ENCODE results near the gene ZNF410.
"Not testable (repeated sequence)": the region's sequence is repeated elsewhere in the genome, so short reads cannot be mapped to it uniquely, and the experiment has no call there.

The ZNF410 gene, protein sequence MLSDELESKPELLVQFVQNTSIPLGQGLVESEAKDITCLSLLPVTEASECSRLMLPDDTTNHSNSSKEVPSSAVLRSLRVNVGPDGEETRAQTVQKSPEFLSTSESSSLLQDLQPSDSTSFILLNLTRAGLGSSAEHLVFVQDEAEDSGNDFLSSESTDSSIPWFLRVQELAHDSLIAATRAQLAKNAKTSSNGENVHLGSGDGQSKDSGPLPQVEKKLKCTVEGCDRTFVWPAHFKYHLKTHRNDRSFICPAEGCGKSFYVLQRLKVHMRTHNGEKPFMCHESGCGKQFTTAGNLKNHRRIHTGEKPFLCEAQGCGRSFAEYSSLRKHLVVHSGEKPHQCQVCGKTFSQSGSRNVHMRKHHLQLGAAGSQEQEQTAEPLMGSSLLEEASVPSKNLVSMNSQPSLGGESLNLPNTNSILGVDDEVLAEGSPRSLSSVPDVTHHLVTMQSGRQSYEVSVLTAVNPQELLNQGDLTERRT

DNA sequence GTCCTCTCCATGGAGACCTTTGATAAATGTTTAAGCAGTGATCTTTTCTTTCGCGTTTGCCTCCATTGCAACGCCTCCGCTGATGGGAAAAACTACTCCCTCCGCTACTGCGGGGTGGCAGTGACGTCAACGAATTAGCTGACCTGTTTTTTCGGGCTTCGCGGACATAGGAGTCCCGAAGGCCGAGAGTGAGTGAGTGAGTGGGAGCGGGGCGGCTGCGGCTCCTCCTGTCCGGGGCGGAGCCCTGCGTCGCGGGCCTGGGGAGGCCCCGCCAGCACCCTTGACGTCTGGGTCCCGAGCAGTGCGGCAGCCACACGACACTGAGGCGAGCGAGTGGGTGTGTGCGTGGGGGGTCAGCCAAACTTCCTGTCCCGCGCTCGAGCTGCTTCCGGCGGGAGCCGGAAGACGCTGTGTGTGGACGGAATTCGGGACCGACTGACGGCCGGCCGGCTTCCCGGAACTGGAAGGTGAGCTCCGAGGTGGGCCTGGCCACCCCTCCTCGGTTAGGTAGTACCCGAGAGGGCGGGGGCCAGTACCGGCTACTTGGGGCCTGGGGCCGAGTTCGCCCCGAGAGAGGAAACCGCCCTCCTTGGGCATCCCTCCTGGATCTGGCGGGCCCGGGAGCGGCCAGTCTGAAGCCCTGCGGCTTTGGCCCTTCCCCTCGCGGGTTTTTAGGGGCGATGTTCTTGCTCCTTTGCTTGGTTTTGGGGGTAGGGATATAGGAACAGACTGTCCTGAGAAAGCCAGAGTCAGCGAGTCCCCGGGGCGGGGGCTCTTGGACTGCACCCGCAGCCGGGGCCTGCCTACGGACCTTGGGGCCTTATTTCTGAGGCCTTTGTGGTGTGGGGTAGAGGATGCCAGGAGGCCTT, at the start of gene ZNF410:
Gene ZNF410 (plus strand): TSS at position 411 of the 869 bp plus-strand sequence. CDS start 5,317 bp downstream, outside the sequence.
- DNase-seq (ENCODE audit: low read depth) = peak; percentile 83

DNA sequence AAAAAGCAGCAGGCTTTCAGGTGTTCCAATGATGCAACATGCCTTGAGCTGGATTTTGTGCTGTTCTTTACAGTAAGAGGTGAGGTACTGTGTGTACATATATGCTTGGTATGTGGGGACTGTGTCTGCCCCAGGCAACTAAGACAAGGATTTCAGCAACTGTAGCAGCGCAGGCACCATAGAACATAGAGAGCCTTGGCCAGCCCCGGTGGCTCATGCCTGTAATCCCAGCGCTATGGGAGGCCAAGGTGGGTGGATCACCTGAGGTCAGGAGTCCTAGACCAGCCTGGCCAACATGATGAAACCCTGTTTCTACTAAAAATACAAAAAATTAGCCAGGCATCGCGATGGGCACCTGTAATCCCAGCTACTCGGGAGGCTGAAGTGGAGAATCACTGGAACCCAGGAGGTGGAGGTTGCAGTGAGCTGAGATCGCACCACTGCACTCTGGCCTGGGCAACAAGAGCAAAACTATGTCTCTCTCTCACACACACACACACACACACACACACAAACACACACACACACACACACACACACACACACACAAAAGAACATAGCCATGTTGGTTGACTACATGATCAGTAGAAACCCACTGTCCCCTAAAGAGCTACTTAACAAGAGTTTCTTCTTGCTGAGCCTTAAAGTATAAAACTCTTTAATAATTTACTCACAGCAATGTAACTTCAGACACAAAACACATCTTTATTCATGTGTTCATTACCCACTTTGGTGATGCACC, 48.2 kb upstream of the ZNF410 start:
- DNase-seq (ENCODE audit: low read depth) = not testable (repeated sequence)

DNA sequence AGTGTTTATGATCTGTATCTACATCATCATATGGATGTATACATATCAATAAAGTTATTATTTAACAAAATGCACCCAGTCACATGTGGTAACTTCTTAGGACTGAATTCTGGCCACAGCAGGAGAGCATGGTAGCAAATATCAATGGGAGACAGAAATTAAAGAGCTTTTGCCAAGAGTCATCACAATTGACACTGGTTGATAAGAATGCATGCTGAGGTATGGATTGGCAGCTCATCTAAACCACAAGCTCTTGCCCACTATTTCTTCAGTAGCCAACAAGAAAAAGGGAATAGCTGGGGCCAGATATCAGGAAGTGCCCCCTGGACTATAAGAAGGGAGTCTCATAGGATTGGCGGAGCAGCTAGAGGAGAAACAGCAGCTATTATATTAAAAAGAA, 44.5 kb upstream of the ZNF410 start:
- no peak for DNase-seq (ENCODE audit: low read depth)

DNA sequence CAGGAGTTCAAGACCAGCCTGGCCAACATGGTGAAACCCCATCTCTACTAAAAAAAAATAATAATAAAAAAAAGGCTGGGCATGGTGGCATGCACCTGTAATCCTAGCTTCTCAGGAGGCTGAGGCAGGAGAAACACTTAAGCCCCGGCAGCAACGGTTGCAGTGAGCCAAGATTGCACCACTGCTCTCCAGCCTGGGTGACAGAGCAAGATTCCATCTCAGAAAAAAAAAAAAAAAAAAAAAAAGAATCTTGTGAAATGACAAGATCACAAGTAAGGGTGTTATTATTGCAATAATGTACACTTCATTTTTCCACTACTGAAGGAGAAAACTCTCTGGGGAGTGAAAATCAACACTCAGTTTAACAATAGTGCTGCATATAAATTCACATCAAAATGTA, 43.8 kb upstream of the ZNF410 start:
- no peak for DNase-seq (ENCODE audit: low read depth)

DNA sequence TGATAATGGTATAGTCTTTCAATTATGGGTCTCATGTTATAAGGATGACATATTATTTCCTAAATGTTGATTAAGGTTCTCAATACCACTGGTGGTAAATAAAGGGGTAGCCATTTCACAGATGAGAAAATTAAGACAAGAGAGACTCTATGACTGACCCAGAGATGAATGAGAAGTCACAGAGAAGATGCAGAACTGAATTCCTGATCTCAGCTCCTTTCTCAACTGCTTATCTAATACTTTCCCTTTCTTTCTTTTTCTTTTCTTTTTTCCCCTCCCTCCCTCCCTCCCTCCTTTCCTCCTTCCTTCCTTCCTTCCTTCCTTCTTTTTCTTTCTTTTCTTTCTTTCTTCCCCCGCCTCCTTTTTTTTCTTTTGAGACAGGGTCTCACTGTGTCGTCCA, 43.4 kb upstream of the ZNF410 start:
- no peak for DNase-seq (ENCODE audit: low read depth)

DNA sequence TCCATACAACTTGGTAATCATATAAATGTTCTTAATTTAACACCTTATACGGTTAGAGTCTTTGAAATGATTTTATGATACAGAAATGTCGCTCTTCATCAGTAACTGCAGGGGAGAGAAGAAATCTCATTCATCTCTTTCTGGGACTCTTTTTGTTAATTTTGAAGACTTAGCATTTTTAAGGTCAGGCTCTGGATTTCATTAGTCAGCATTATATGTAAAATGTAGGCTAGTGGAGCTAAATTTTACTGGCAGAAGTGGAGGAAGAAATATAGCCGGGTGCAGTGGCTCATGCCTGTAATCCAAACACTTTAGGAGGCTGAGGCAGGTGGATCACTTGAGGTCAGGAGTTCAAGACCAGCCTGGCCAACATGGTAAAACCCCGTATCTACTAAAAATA, 39.7 kb upstream of the ZNF410 start:
- no peak for DNase-seq (ENCODE audit: low read depth)

DNA sequence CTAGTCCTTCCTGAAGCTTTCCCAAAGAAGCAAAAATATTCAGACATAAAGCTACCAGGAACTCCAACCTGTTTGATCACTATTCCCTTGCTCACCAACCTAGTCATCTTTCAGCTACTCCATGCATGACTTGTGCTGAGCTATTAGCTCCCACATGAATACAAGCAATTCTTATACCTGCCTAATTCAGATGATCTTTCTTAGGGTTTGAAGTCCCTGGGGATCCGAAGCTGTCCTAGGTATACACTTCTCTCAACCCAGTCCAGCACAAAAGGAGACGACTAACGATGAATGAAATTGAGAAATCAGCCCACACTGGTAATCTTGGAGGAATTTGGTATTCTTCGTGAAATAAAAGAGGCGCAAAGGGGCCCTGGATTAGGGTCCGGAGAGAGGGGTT, 35.7 kb upstream of the ZNF410 start:
- no peak for DNase-seq (ENCODE audit: low read depth)

DNA sequence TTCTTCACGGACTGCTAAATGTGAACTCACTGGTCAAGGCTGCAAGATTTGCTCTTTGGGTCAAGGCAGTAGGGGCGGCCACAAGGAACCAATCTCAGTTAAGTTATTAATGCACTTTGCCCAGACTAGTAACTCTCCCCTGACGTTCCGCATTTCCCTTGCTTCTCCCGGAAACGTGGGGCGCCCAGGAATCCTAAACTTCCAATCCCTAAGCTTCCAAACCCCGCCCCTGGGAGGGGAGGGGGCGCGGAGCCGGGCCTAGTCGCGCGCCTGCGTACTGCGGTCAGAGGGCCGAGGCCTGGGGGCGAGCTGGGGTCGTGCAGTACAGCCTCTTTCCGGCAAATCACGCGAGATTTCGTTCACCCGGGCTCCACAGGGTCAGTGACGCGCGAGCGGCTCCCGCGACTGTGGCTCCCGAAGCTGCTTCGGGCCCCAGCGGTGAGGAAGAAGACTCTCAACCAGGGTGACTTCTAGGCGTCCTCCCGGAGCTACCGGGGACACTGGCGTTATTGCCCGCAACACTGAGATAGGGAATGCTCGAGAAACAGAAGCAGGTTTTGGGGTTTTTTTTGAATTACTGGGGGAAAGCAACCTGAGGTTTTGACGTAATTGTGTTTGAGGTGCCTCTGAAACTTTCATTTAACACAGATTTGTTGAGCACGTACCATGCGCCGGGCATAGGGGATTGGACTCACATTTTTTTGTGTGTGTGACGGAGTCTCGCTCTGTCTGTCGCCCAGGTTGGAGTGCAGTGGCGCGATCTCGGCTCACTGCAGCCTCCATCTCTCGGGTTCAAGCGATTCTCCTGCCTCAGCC, 34.9 kb upstream of the ZNF410 start, which contains the start of gene PTGR2:
Gene PTGR2 (plus strand): TSS at position 265 of the 816 bp plus-strand sequence. CDS start 7,032 bp downstream, outside the sequence.
- DNase-seq (ENCODE audit: low read depth) = peak; percentile 87

DNA sequence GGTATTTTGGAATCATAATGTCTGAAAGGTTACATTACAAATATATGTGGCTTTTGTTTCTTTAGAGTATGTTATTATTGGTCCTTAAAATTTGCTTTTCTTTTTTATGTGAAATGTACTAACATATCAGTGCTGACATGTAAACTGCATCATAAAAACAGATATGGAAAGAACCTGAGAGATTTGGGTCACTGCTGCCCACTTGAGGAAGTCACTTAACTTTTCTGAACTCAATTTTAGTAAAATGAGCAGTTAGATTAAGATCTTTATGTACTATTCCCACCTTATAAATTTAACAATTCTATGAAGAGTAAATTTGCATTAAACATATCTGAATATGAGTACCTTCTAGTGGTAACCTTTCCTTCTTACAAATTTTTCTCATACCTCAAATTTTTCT, 27.5 kb upstream of the ZNF410 start:
- DNase-seq (ENCODE audit: low read depth) = no peak

DNA sequence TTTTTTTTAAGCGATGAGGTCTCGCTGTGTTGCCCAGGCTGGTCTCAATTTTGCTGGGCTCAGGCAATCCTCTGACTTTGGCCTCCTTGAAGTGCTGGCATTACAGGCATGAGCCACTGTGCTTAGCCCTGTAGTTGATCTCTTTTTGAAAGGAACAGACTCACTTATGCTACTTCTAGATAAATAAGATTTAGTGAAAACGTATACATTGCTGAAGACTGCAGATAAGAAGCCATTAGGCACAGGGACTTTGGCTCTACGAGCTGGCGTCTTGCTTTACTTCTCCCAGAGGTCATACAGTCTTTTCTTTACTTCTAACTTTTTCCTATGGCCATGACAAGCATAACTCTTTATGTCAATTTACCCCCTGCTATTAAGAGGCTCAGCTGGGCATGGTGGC, 25.6 kb upstream of the ZNF410 start:
- no peak for DNase-seq (ENCODE audit: low read depth)

DNA sequence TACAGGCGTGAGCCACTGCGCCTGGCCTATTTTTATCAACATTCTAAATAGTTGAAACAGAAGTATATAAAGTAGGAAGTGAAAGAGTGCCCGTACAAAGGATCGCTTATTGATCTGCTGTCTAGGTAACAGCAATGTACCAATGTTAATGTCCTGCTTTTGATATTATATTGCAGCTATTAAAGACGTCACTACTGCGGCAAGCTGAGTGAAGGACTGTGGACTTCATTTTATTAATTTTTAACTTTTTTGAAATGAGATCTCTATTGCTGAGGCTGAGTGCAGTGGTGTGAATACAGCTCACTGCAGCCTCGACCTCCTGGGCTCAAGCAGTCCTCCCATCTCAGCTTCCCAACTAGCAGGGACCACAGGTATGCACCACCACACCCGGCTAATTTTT, 24.2 kb upstream of the ZNF410 start:
- DNase-seq (ENCODE audit: low read depth) = no peak

DNA sequence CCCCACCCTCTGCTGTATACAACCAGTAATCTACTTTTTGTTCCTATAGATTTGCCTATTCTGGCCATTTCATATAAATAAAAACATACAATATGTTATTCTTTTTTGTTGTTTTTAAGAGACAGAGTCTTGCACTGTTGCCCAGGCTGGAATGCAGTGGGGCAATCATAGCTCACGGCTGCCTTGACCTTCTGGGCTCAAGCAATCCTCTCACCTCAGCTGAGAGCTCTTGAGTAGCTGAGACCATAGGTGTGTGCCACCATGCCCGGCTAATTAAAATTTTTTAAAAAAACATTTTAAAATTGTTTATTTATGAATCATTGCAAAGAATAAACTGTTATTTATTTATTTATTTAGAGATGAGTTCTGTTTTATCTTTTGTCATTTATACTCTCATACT, 23.4 kb upstream of the ZNF410 start:
- DNase-seq (ENCODE audit: low read depth) = no peak

DNA sequence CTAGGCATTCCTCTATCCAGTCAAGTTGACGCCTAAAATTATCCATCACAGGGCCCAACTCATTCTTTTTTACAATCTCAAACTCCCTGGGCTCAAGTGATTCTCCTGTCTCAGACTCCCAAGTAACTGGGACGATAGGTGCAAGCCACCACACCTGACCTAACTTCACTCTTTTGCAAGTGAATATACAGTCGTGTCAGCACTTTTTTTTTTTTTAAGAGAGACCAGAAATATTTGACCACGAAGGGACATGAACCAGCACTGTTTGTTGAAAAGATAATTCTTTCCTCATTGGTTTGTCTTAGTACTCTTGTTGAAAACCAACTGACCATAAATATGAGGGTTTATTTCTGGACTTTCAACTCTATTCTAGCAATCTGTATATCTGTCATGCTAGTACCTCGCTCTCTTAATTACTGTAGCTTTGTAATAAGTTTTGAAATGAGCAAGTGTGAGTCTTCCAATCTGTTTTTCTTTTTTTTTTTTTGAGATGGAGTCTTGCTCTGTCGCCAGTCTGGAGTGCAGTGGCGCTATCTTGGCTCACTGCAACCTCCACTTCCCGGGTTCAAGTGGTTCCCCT, 21.0 kb upstream of the ZNF410 start:
- DNase-seq (ENCODE audit: low read depth) = no peak

DNA sequence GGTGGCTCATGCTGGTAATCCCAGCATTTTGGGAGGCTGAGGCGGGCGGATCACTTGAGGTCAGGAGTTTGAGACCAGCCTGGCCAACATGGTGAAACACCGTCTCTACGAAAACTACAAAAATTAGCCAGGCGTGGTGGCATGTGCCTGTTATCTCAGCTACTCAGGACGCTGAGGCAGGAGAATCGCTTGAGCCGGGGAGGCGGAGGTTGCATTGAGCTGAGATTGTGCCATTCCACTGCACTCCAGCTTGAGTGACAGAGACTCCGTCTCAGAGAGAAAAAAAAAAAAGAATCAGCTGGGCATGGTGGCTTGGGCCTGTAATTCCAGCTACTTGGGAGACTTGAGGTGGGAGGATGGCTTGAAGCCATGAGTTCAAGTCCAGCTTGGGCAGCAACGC, 16.9 kb upstream of the ZNF410 start:
- DNase-seq (ENCODE audit: low read depth) = not testable (repeated sequence)

DNA sequence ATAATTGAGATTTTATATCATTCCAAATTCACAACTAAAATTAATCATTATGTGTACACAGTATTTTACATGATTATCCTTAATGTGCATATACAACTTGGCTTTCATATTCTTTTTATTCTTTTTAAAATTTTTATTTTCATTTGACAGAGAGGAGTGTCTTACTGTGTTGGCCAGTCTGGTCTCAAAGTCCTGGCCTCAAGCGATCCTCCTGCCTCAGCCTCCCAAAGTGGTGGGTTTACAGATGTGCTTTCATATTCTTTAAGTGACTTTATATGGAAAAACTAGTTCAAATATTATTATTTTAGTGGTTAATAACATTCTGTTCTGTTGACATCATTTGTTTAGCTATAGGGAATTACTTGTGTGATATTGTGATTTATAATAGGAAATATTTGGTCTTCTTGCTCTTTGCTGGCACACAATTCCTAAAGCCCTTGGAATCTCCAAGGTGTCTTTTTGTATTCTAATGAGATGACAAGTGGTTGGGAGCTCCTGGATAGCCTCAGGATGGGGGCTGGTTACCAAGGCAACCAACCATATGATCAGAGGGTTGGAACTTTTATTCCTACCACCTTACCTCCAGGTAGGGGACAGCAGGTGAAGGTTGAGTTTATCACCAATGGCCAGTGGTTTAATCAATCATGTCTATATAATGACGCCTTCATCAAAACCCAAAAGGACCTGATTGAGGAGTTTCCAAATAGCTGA, 16.0 kb upstream of the ZNF410 start:
- DNase-seq (ENCODE audit: low read depth) = no peak

DNA sequence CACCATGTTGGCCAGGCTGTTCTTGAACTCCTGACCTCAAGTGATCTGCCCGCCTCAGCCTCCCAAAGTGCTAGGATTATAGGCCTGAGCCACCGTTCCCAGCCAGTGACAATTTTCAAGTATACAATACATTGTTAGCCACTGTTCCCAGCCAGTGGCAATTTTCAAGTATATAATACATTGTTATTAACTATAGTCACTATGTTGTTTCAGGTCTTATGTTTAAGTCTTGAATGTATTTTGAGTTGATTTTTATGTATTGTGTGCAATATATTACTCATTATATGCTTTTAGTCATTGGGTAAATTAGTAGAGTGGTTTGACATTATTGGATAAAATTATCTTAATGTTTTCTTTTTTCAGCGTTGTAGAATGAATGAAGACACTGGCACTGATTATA, 13.0 kb upstream of the ZNF410 start:
- DNase-seq (ENCODE audit: low read depth) = no peak

DNA sequence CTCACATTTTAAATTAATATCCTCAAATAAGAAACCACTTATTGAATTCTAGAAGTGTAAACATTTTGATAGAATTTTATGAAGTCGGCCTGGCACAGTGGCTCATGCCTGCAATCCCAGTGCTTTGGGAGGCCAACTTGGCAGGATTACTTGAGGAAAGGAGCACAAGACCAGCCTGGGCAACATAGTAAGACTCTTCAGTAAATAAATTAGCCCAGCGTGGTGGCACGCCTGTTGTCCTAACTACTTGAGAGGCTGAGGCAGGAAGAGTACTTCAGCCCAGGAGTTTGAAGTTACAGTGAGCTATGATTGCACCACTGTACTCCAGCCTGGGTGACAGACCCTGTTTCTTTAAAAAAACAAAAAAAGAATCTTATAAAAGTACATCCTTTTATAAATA, 8.9 kb upstream of the ZNF410 start:
- no peak for DNase-seq (ENCODE audit: low read depth)

DNA sequence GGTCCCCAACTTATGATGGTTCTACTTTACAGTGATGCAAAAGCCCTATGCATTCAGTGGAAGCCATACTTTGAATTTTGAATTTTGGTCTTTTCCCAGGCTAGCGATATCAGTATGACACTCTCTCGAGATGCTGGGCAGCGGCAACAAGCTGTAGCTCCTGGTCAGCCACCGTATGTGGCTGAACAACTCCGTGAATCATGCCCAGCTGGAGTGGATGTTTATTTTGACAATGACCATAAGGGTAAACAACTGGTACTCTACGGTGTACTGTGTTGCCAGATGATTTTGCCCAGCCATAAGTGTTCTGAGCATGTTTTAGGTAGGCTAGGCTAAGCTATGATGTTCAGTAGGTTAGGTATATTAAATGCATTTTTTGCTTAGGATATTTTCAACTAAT, 8.2 kb upstream of the ZNF410 start:
- no peak for DNase-seq (ENCODE audit: low read depth)

DNA sequence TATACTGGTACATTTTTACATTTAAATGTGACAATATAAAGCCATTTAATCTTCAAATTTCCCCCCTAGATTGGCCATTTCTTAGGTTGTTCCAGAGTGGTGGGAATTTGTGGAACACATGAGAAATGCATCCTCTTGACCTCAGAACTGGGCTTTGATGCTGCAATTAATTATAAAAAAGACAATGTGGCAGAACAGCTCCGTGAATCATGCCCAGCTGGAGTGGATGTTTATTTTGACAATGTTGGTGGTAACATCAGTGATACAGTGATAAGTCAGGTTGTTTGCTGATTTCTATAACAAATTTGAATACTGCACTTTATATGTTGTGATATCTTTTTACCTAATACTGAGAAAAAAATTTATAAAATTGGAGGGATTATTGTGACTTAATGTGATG, 7.6 kb upstream of the ZNF410 start:
- DNase-seq (ENCODE audit: low read depth) = no peak

DNA sequence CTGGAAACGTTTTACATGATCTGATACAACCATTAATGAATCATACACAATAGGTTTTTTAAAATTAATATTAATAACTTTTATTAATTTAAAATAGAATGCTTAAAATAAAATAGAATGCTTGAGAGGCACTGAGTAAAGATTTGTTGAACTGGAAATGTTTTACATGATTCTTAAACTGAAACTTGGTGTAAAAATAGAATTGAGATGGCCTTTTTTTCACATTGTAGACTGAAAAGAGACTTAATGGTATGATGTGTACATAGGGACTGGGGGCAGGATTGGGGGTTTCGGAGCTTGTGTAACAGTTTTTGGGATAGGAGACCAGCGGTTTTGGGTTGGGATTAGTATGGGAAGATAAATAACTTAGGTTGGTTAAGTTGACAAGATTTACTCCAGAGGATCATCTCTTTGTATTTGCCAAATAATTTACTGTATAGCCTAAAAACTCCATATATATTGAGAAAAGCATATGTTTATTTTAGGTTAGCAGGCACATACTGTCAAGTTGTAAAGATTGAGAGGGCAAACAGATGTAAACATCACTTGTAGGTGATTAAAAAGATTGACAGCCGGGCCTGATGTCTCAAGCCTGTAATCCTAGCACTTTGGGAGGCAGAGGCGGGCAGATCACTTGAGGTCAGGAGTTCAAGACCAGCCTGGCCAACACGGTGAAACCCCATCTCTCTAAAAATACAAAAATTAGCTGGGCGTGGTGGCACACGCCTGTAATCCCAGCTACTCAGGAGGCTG, 2.0 kb upstream of the ZNF410 start:
- no peak for DNase-seq (ENCODE audit: low read depth)
